ENCODE measurements around the gene AVPR2. TPM values are rescaled to one million over a fixed set of nuclear protein-coding genes. Genes with fewer than 3 reads are reported as not detected.

Gene AVPR2
- total RNA-seq, 1 experiment from 2014 or later = 10.6 TPM

DNA sequence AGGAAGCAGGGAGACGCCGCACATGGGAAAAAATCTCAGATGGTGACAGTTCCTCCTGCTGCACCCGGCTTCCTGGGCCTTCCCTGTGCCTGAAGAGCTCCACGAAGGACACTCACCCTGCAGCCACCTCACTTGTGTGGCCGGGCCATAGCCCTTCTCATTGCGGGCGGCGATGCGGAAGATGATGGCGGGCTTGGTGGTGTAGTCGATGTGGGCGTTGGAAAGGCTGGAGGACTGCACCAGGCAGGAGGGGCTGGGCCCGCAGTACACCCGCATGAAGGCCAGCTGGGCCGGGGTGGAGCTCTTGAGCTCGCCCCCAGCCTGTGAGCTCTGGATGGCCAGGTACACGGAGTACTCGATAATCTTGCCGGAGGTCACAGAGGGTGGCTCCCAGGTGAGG is 45.7 kb downstream of the AVPR2 start:
- ATAC-seq (no peak), DNase-seq (ENCODE audit: low read depth, low spot score) (no peak)
- Histone ChIP-seq H3K4me1 (ENCODE audit: control insufficient read depth, insufficient read depth, low read length) (peaks cover 22% of the 10 kb centered on the region), H3K36me3 (ENCODE audit: control insufficient read depth, insufficient read depth, low read length) (peaks cover 2% of the 10 kb centered on the region), H3K4me3 (ENCODE audit: low read depth in 2 of 2, low read length in 2 of 2) (no peak overlapping the region), H3K9me3 (ENCODE audit: control insufficient read depth, insufficient read depth, low read depth, low read length) (no peaks in the 10 kb centered on the region), H3K27me3 (ENCODE audit: control insufficient read depth, insufficient read depth, low read length) (no peaks in the 10 kb centered on the region), H3K27ac (ENCODE audit: low read length) (no peak overlapping the region)
- BruUV-seq (replicated peaks) = no TSS peak
- POLR2A ChIA-PET = interaction anchor here (0.5 kb wide), 1 partner anchor 20 kb away, joined by 3 read pairs; no protein-coding TSS in a partner anchor
- TF ChIP-seq POLR2AphosphoS5 (IDR thresholded peaks at IDR 0.05; ENCODE audit: low read depth, low read length) = no peak
- TF ChIP-seq, protein P1, sequence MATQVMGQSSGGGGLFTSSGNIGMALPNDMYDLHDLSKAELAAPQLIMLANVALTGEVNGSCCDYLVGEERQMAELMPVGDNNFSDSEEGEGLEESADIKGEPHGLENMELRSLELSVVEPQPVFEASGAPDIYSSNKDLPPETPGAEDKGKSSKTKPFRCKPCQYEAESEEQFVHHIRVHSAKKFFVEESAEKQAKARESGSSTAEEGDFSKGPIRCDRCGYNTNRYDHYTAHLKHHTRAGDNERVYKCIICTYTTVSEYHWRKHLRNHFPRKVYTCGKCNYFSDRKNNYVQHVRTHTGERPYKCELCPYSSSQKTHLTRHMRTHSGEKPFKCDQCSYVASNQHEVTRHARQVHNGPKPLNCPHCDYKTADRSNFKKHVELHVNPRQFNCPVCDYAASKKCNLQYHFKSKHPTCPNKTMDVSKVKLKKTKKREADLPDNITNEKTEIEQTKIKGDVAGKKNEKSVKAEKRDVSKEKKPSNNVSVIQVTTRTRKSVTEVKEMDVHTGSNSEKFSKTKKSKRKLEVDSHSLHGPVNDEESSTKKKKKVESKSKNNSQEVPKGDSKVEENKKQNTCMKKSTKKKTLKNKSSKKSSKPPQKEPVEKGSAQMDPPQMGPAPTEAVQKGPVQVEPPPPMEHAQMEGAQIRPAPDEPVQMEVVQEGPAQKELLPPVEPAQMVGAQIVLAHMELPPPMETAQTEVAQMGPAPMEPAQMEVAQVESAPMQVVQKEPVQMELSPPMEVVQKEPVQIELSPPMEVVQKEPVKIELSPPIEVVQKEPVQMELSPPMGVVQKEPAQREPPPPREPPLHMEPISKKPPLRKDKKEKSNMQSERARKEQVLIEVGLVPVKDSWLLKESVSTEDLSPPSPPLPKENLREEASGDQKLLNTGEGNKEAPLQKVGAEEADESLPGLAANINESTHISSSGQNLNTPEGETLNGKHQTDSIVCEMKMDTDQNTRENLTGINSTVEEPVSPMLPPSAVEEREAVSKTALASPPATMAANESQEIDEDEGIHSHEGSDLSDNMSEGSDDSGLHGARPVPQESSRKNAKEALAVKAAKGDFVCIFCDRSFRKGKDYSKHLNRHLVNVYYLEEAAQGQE (IDR thresholded peaks at IDR 0.05; ENCODE audit: insufficient read depth in 1 of 2, low read depth in 2 of 2, low read length in 1 of 2) = no peak
- no peak for TF ChIP-seq TCF7L2 (IDR thresholded peaks at IDR 0.05; ENCODE audit: low read depth, low read length)
- TF ChIP-seq SIN3A (IDR thresholded peaks at IDR 0.05; ENCODE audit: borderline replicate concordance, insufficient read depth, low read depth, low read length) = no peak
- TF ChIP-seq, protein P2, sequence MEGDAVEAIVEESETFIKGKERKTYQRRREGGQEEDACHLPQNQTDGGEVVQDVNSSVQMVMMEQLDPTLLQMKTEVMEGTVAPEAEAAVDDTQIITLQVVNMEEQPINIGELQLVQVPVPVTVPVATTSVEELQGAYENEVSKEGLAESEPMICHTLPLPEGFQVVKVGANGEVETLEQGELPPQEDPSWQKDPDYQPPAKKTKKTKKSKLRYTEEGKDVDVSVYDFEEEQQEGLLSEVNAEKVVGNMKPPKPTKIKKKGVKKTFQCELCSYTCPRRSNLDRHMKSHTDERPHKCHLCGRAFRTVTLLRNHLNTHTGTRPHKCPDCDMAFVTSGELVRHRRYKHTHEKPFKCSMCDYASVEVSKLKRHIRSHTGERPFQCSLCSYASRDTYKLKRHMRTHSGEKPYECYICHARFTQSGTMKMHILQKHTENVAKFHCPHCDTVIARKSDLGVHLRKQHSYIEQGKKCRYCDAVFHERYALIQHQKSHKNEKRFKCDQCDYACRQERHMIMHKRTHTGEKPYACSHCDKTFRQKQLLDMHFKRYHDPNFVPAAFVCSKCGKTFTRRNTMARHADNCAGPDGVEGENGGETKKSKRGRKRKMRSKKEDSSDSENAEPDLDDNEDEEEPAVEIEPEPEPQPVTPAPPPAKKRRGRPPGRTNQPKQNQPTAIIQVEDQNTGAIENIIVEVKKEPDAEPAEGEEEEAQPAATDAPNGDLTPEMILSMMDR (IDR thresholded peaks at IDR 0.05) = no peak
- intact Hi-C loops (cut with micrococcal nuclease; ENCODE audit: unreplicated experiment) (no loop called here), in situ Hi-C loops (cut with HindIII; ENCODE audit: low pct_unique_long_range_greater_than_20kb, low sequenced_read_pairs) (no loop called here)
- CTCF ChIA-PET = no interaction called here

DNA sequence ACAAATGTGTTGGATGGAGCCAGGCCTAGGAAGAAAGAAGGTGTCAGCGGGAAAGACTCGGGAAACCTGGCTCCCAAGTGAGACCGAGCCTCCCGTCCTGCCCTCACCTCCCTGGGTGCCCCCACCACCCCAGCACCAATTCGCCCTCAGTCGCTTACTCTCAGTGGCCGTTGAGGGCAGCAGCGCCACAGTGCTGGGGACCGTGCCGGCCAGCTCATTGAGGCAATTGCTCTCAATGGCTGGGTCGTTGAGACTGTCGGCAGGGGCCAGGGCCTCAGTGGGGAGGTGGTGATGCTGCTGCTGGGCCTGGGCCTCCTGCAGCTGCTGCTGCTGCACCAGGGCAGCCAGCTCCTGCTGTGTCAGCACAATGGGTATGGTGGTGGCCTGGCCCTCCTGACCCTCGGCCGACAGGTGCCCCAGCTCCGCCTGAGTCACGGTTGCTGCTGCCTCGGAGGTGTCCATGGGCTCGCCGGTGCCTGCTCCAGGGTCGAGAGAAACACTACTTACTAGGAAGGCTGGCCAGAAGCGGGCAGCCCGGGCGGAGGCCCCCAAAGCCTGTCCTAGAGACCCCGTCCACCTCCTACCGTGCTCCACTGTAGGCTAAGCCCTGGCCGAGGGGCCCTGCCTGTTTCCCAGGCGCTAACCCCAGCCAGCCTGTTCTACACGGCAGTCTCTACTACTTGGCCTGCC is 47.4 kb downstream of the AVPR2 start:
- peaks cover 22% of the 10 kb centered on the region for H3K4me1 ChIP-seq (ENCODE audit: control insufficient read depth, insufficient read depth, low read length)
- no peak overlapping the region for H3K27ac ChIP-seq (ENCODE audit: low read length)
- DNase-seq (ENCODE audit: low read depth, low spot score) = no peak
- no TSS peak for BruUV-seq (replicated peaks)
- H3K4me3 ChIP-seq (ENCODE audit: low read depth in 2 of 2, low read length in 2 of 2) = no peak overlapping the region
- H3K27me3 ChIP-seq (ENCODE audit: control insufficient read depth, insufficient read depth, low read length) = no peaks in the 10 kb centered on the region
- TF ChIP-seq, protein P1 (IDR thresholded peaks at IDR 0.05; ENCODE audit: insufficient read depth in 1 of 2, low read depth in 2 of 2, low read length in 1 of 2) = no peak
- TF ChIP-seq TCF7L2 (IDR thresholded peaks at IDR 0.05; ENCODE audit: low read depth, low read length) (no peak), SIN3A (IDR thresholded peaks at IDR 0.05; ENCODE audit: borderline replicate concordance, insufficient read depth, low read depth, low read length) (no peak), POLR2AphosphoS5 (IDR thresholded peaks at IDR 0.05; ENCODE audit: low read depth, low read length) (no peak)
- TF ChIP-seq, protein P2 (IDR thresholded peaks at IDR 0.05) = no peak
- ChIA-PET POLR2A (no interaction called here), CTCF (interaction anchor here (0.6 to 1.2 kb wide), 3 partner anchors 26 to 199 kb away, joined by 3 to 6 read pairs (median 5); partner anchors contain the start of gene ARHGAP4)
- intact Hi-C loops (cut with micrococcal nuclease; ENCODE audit: unreplicated experiment) (no loop called here), in situ Hi-C loops (cut with HindIII; ENCODE audit: low pct_unique_long_range_greater_than_20kb, low sequenced_read_pairs) (no loop called here)
- no peaks in the 10 kb centered on the region for H3K9me3 ChIP-seq (ENCODE audit: control insufficient read depth, insufficient read depth, low read depth, low read length)
- no peak for ATAC-seq
- H3K36me3 ChIP-seq (ENCODE audit: control insufficient read depth, insufficient read depth, low read length) = peaks cover 2% of the 10 kb centered on the region
